ENCODE measurements around the gene LCE7A. TPM values are rescaled to one million over a fixed set of nuclear protein-coding genes. Genes with fewer than 3 reads are reported as not detected.

The LCE7A gene
- polyA plus RNA-seq, 1 donor from 2014 or later = not detected

DNA sequence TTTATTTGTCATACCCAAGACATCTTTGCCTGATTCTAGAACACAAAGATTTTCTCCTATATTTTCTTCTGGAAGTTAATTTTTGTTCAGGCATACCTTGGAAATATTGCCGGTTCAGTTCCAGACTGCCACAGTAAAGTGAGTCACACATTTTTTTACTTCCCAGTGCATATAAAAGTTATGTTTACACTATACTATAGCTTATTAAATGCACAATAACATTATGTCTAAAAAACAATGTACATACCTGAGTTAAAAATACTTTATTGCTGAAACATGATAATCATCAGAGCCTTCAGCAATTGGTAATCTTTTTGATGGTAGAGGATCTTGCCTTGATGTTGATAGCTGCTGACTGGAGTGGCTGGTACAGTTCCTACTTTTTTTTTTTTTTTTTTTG, 28.3 kb downstream of the LCE7A start:
- Histone ChIP-seq H3K9me3 (ENCODE audit: low read length) (no peaks in the 10 kb centered on the region), H3K9ac (ENCODE audit: low read length) (no peak overlapping the region), H3K27ac (ENCODE audit: low read length) (no peak overlapping the region), H3K36me3 (ENCODE audit: insufficient read depth, low read length) (no peaks in the 10 kb centered on the region), H3K9me2 (ENCODE audit: insufficient read depth, low read length) (no peaks in the 10 kb centered on the region), H2AFZ (ENCODE audit: low read depth, low read length) (no peak overlapping the region), H3K27me3 (ENCODE audit: insufficient read depth, low read depth, low read length) (no peaks in the 10 kb centered on the region), H3K4me3 (ENCODE audit: low read length) (no peak overlapping the region), H3K4me2 (ENCODE audit: low read length) (no peak overlapping the region), H3F3A (ENCODE audit: insufficient read depth, low read length, poor library complexity, severe bottlenecking) (no peaks in the 10 kb centered on the region), H4K20me1 (ENCODE audit: insufficient read depth) (no peaks in the 10 kb centered on the region), H3K79me2 (replicated peaks; ENCODE audit: insufficient read depth, low read length) (no peaks in the 10 kb centered on the region)
- TF ChIP-seq RAD21 (conservative IDR thresholded peaks at IDR 0.05) (no peak), MXI1 (conservative IDR thresholded peaks at IDR 0.05; ENCODE audit: poor library complexity, severe bottlenecking) (no peak), EP300 (conservative IDR thresholded peaks at IDR 0.05; ENCODE audit: poor library complexity, severe bottlenecking) (no peak), POLR2AphosphoS5 (IDR thresholded peaks at IDR 0.05) (no peak), TAF1 (IDR thresholded peaks at IDR 0.05; ENCODE audit: low read depth) (no peak), SMC3 (conservative IDR thresholded peaks at IDR 0.05; ENCODE audit: poor library complexity) (no peak), EZH2 (IDR thresholded peaks at IDR 0.05; ENCODE audit: borderline replicate concordance, insufficient read depth, low read length, poor library complexity, severe bottlenecking) (no peak)
- TF ChIP-seq, protein P1, sequence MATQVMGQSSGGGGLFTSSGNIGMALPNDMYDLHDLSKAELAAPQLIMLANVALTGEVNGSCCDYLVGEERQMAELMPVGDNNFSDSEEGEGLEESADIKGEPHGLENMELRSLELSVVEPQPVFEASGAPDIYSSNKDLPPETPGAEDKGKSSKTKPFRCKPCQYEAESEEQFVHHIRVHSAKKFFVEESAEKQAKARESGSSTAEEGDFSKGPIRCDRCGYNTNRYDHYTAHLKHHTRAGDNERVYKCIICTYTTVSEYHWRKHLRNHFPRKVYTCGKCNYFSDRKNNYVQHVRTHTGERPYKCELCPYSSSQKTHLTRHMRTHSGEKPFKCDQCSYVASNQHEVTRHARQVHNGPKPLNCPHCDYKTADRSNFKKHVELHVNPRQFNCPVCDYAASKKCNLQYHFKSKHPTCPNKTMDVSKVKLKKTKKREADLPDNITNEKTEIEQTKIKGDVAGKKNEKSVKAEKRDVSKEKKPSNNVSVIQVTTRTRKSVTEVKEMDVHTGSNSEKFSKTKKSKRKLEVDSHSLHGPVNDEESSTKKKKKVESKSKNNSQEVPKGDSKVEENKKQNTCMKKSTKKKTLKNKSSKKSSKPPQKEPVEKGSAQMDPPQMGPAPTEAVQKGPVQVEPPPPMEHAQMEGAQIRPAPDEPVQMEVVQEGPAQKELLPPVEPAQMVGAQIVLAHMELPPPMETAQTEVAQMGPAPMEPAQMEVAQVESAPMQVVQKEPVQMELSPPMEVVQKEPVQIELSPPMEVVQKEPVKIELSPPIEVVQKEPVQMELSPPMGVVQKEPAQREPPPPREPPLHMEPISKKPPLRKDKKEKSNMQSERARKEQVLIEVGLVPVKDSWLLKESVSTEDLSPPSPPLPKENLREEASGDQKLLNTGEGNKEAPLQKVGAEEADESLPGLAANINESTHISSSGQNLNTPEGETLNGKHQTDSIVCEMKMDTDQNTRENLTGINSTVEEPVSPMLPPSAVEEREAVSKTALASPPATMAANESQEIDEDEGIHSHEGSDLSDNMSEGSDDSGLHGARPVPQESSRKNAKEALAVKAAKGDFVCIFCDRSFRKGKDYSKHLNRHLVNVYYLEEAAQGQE (IDR thresholded peaks at IDR 0.05; ENCODE audit: borderline replicate concordance) = no peak
- TF ChIP-seq, protein P2, sequence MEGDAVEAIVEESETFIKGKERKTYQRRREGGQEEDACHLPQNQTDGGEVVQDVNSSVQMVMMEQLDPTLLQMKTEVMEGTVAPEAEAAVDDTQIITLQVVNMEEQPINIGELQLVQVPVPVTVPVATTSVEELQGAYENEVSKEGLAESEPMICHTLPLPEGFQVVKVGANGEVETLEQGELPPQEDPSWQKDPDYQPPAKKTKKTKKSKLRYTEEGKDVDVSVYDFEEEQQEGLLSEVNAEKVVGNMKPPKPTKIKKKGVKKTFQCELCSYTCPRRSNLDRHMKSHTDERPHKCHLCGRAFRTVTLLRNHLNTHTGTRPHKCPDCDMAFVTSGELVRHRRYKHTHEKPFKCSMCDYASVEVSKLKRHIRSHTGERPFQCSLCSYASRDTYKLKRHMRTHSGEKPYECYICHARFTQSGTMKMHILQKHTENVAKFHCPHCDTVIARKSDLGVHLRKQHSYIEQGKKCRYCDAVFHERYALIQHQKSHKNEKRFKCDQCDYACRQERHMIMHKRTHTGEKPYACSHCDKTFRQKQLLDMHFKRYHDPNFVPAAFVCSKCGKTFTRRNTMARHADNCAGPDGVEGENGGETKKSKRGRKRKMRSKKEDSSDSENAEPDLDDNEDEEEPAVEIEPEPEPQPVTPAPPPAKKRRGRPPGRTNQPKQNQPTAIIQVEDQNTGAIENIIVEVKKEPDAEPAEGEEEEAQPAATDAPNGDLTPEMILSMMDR (IDR thresholded peaks at IDR 0.05; ENCODE audit: poor library complexity, severe bottlenecking) = no peak

DNA sequence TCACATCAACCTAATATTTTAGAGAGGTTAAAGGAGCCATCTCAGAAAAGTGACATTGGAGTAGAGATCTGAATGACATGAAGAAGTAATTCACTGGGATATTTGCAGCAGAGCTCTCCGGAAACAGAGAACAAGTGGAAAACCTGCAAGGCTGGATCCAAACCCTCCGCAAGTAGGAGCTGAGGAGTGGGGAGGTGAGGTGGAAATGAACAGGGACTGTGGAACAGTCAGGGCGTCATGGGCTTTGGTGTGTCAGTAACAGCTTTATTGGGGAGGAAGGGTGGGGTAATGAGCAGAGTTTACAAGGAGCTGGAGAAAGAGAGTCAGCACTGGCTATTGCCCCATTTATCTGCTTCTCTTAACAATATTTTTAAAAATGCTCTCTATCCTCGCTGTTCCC, 39.2 kb downstream of the LCE7A start:
- H2AFZ ChIP-seq (ENCODE audit: low read depth, low read length) = no peak overlapping the region
- H3F3A ChIP-seq (ENCODE audit: insufficient read depth, low read length, poor library complexity, severe bottlenecking) = no peaks in the 10 kb centered on the region
- H3K9ac ChIP-seq (ENCODE audit: low read length) = no peak overlapping the region
- TF ChIP-seq EP300 (conservative IDR thresholded peaks at IDR 0.05; ENCODE audit: poor library complexity, severe bottlenecking) = no peak
- TF ChIP-seq POLR2AphosphoS5 (IDR thresholded peaks at IDR 0.05) = no peak
- no peak for TF ChIP-seq TAF1 (IDR thresholded peaks at IDR 0.05; ENCODE audit: low read depth)
- no peak for TF ChIP-seq MXI1 (conservative IDR thresholded peaks at IDR 0.05; ENCODE audit: poor library complexity, severe bottlenecking)
- TF ChIP-seq EZH2 (IDR thresholded peaks at IDR 0.05; ENCODE audit: borderline replicate concordance, insufficient read depth, low read length, poor library complexity, severe bottlenecking) = no peak
- TF ChIP-seq, protein P1 (IDR thresholded peaks at IDR 0.05; ENCODE audit: borderline replicate concordance) = no peak
- TF ChIP-seq, protein P2 (IDR thresholded peaks at IDR 0.05; ENCODE audit: poor library complexity, severe bottlenecking) = no peak
- no peak for TF ChIP-seq RAD21 (conservative IDR thresholded peaks at IDR 0.05)
- no peak for TF ChIP-seq SMC3 (conservative IDR thresholded peaks at IDR 0.05; ENCODE audit: poor library complexity)
- no peaks in the 10 kb centered on the region for H3K27me3 ChIP-seq (ENCODE audit: insufficient read depth, low read depth, low read length)
- no peak overlapping the region for H3K4me3 ChIP-seq (ENCODE audit: low read length)
- H3K36me3 ChIP-seq (ENCODE audit: insufficient read depth, low read length) = no peaks in the 10 kb centered on the region
- H3K9me3 ChIP-seq (ENCODE audit: low read length) = no peaks in the 10 kb centered on the region
- H3K27ac ChIP-seq (ENCODE audit: low read length) = no peak overlapping the region
- no peak overlapping the region for H3K4me2 ChIP-seq (ENCODE audit: low read length)
- no peaks in the 10 kb centered on the region for H3K79me2 ChIP-seq (replicated peaks; ENCODE audit: insufficient read depth, low read length)
- H4K20me1 ChIP-seq (ENCODE audit: insufficient read depth) = no peaks in the 10 kb centered on the region
- H3K9me2 ChIP-seq (ENCODE audit: insufficient read depth, low read length) = no peaks in the 10 kb centered on the region

All from neural cell (in vitro differentiated cells).